ENCODE measurements around the gene TBPL1. TPM values are rescaled to one million over a fixed set of nuclear protein-coding genes. Genes with fewer than 3 reads are reported as not detected.

Gene TBPL1
- total RNA-seq, 1 experiment from 2014 or later: 42.1 TPM

GRCh38 chr6:133951227-133951626 is 1.8 kb upstream of the TBPL1 start:
- Mint-ChIP-seq H3K27ac (no peak overlapping the region), H3K36me3 (no peaks in the 10 kb centered on the region), H3K27me3 (ENCODE audit: low read depth) (peaks cover 11% of the 10 kb centered on the region), H3K9me3 (no peaks in the 10 kb centered on the region), H3K4me3 (peak overlapping the region; percentile 96), H3K4me1 (peaks cover 27% of the 10 kb centered on the region)
- ATAC-seq (no peak), DNase-seq (ENCODE audit: low spot score) (no peak)
- TF ChIP-seq FOXP1 (CRISPR knock-in tag; IDR thresholded peaks at IDR 0.05; ENCODE audit: borderline replicate concordance): no peak
- TF ChIP-seq ZSCAN18 (CRISPR knock-in tag; IDR thresholded peaks at IDR 0.05): no peak
- TF ChIP-seq CTCF (IDR thresholded peaks at IDR 0.05): no peak
- TF ChIP-seq RORB (CRISPR knock-in tag; IDR thresholded peaks at IDR 0.05): no peak
- TF ChIP-seq, protein P1, sequence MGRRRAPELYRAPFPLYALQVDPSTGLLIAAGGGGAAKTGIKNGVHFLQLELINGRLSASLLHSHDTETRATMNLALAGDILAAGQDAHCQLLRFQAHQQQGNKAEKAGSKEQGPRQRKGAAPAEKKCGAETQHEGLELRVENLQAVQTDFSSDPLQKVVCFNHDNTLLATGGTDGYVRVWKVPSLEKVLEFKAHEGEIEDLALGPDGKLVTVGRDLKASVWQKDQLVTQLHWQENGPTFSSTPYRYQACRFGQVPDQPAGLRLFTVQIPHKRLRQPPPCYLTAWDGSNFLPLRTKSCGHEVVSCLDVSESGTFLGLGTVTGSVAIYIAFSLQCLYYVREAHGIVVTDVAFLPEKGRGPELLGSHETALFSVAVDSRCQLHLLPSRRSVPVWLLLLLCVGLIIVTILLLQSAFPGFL (CRISPR knock-in tag; IDR thresholded peaks at IDR 0.05; ENCODE audit: borderline replicate concordance): no peak
- TF ChIP-seq SOX15 (CRISPR knock-in tag; IDR thresholded peaks at IDR 0.05): no peak
- no peak for TF ChIP-seq NFE2L1 (CRISPR knock-in tag; IDR thresholded peaks at IDR 0.05)
- no peak for TF ChIP-seq TEAD1 (CRISPR knock-in tag; IDR thresholded peaks at IDR 0.05)
- TF ChIP-seq ELF4 (CRISPR knock-in tag; IDR thresholded peaks at IDR 0.05; ENCODE audit: low read depth): no peak
- no peak for TF ChIP-seq ETV6 (CRISPR knock-in tag; IDR thresholded peaks at IDR 0.05)
- no peak for TF ChIP-seq ZMAT4 (CRISPR knock-in tag; IDR thresholded peaks at IDR 0.05)
- TF ChIP-seq FOXP4 (CRISPR knock-in tag; IDR thresholded peaks at IDR 0.05): no peak
- TF ChIP-seq ZNF138 (CRISPR knock-in tag; conservative IDR thresholded peaks at IDR 0.05): no peak
- TF ChIP-seq, protein P2, sequence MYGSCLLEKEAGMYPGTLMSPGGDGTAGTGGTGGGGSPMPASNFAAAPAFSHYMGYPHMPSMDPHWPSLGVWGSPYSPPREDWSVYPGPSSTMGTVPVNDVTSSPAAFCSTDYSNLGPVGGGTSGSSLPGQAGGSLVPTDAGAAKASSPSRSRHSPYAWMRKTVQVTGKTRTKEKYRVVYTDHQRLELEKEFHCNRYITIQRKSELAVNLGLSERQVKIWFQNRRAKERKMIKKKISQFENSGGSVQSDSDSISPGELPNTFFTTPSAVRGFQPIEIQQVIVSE (CRISPR knock-in tag; IDR thresholded peaks at IDR 0.05; ENCODE audit: borderline replicate concordance): no peak
- TF ChIP-seq ESRRA (CRISPR knock-in tag; IDR thresholded peaks at IDR 0.05; ENCODE audit: borderline replicate concordance): no peak
- TF ChIP-seq TEAD4 (CRISPR knock-in tag; IDR thresholded peaks at IDR 0.05): no peak
- TF ChIP-seq ATF2 (CRISPR knock-in tag; IDR thresholded peaks at IDR 0.05; ENCODE audit: borderline replicate concordance, low read depth): no peak
- TF ChIP-seq KAT7 (CRISPR knock-in tag; IDR thresholded peaks at IDR 0.05; ENCODE audit: borderline replicate concordance): no peak
- ChIA-PET CTCF (interaction anchor here (0.7 to 1.2 kb wide), 4 partner anchors 10 to 146 kb away, joined by 3 to 4 read pairs (median 4); no protein-coding TSS in a partner anchor), POLR2A (no interaction called here)
